GM23338 (cell line): ENCODE measurements around the gene RIC3. TPM values are rescaled to one million over a fixed set of nuclear protein-coding genes. Genes with fewer than 3 reads are reported as not detected.

ENCODE experiments used
- ATAC-seq: fragments of 200-7000 bp; cut with Tn5 transposase; 3 replicates; pipeline ENCODE4 v1.9.1; 2020
- DNase-seq: peaks from one replicate; pipeline ENCODE4 v3.0.0-alpha.2; 2015; ENCODE audit warnings: low spot score
- H2AFZ ChIP-seq: fragments of 200-600 bp; sonication (generic); 2 replicates; pipeline ENCODE4 v1.8.0; 2016; ENCODE audit warnings: antibody characterized with exemption, mild to moderate bottlenecking, moderate library complexity
- H3F3A ChIP-seq: fragments of 200-600 bp; sonication (generic); replicated peaks from 2 replicates; pipeline ENCODE4 v1.8.0; 2017; ENCODE audit warnings: antibody characterized with exemption, mixed run types, low read depth
- H3K27ac ChIP-seq: fragments of 200-600 bp; sonication (generic); 2 replicates; pipeline ENCODE4 v1.6.1; 2016; ENCODE audit warnings: low read depth
- H3K27me3 ChIP-seq: fragments of 200-600 bp; sonication (generic); 2 replicates; pipeline ENCODE4 v1.8.0; 2016; ENCODE audit warnings: mild to moderate bottlenecking, mixed run types, moderate library complexity; ENCODE audit not compliant: insufficient read depth
- H3K36me3 ChIP-seq: fragments of 200-600 bp; sonication (generic); 2 replicates; pipeline ENCODE4 v1.8.0; 2016; ENCODE audit warnings: mild to moderate bottlenecking; ENCODE audit not compliant: insufficient read depth
- H3K4me1 ChIP-seq: fragments of 200-600 bp; sonication (generic); 2 replicates; pipeline ENCODE4 v1.8.0; 2016; ENCODE audit warnings: mild to moderate bottlenecking, moderate library complexity; ENCODE audit not compliant: insufficient read depth
- H3K4me2 ChIP-seq: fragments of 200-600 bp; sonication (generic); 2 replicates; pipeline ENCODE4 v1.7.1; 2017; ENCODE audit warnings: mixed run types
- H3K4me3 ChIP-seq: fragments of 200-600 bp; sonication (generic); 2 replicates; pipeline ENCODE4 v1.6.1; 2016; ENCODE audit warnings: mixed run types
- H3K79me2 ChIP-seq: fragments of 200-600 bp; sonication (generic); replicated peaks from 2 replicates; pipeline ENCODE4 v1.8.0; 2017; ENCODE audit warnings: mild to moderate bottlenecking; ENCODE audit not compliant: insufficient read depth
- H3K9me2 ChIP-seq: fragments of 200-600 bp; sonication (generic); 2 replicates; pipeline ENCODE4 v1.8.0; 2017; ENCODE audit not compliant: insufficient read depth
- H4K20me1 ChIP-seq: fragments of 200-600 bp; sonication (generic); replicated peaks from 2 replicates; pipeline ENCODE4 v1.8.0; 2017; ENCODE audit warnings: mild to moderate bottlenecking; ENCODE audit not compliant: insufficient read depth
- H3K27ac Mint-ChIP-seq: 2 replicates; pipeline ENCODE4 v1.8.0; 2020; ENCODE audit warnings: inconsistent platforms, mild to moderate bottlenecking, moderate library complexity, mixed read lengths
- H3K27me3 Mint-ChIP-seq: 3 replicates; pipeline ENCODE4 v1.8.0; 2022; ENCODE audit warnings: low read depth, mild to moderate bottlenecking, moderate library complexity, mixed read lengths, inconsistent platforms; ENCODE audit not compliant: insufficient read depth, poor library complexity
- H3K36me3 Mint-ChIP-seq: 3 replicates; pipeline ENCODE4 v1.8.0; 2021; ENCODE audit warnings: low read depth, mild to moderate bottlenecking, inconsistent platforms, moderate library complexity, mixed read lengths
- H3K4me1 Mint-ChIP-seq: 3 replicates; pipeline ENCODE4 v1.8.0; 2020; ENCODE audit warnings: mild to moderate bottlenecking, inconsistent platforms, mixed read lengths
- H3K4me3 Mint-ChIP-seq: 3 replicates; pipeline ENCODE4 v1.8.0; 2021; ENCODE audit warnings: moderate library complexity, mild to moderate bottlenecking, inconsistent platforms, mixed read lengths
- H3K9me3 Mint-ChIP-seq: 3 replicates; pipeline ENCODE4 v1.8.0; 2020; ENCODE audit warnings: moderate library complexity, mild to moderate bottlenecking, inconsistent platforms, mixed read lengths
- CREB1 ChIP-seq: fragments of 250-450 bp; sonication (Bioruptor Pico); IDR thresholded peaks from 2 replicates; pipeline ENCODE4 v1.5.0; 2020; ENCODE audit warnings: low read depth, mild to moderate bottlenecking, moderate library complexity
- ETS1 ChIP-seq: IDR thresholded peaks from 2 replicates; pipeline ENCODE4 v1.6.1; 2016; ENCODE audit warnings: antibody characterized with exemption
- EZH2 ChIP-seq: fragments of 200-600 bp; sonication (generic); IDR thresholded peaks from one replicate; pipeline ENCODE4 v1.8.0; 2017; ENCODE audit warnings: antibody characterized with exemption, mild to moderate bottlenecking, low read depth; ENCODE audit not compliant: unreplicated experiment
- JUNB ChIP-seq: IDR thresholded peaks from one replicate; pipeline ENCODE4 v1.6.1; 2016; ENCODE audit warnings: antibody characterized with exemption; ENCODE audit not compliant: unreplicated experiment
- NANOG ChIP-seq: IDR thresholded peaks from 2 replicates; pipeline ENCODE4 v1.6.1; 2016; ENCODE audit warnings: antibody characterized with exemption, borderline replicate concordance
- POLR2AphosphoS5 ChIP-seq: IDR thresholded peaks from 2 replicates; pipeline ENCODE4 v1.6.1; 2016; ENCODE audit warnings: antibody characterized with exemption, low read depth
- STAT1 ChIP-seq: IDR thresholded peaks from one replicate; pipeline ENCODE4 v1.6.1; 2016; ENCODE audit warnings: antibody characterized with exemption; ENCODE audit not compliant: unreplicated experiment
- ZNF114 ChIP-seq: fragments of 250-450 bp; sonication (Bioruptor Pico); IDR thresholded peaks from 2 replicates; pipeline ENCODE4 v1.5.0; 2020; ENCODE audit warnings: mild to moderate bottlenecking, moderate library complexity
- polyA plus RNA-seq: library from polyadenylated mRNA; unstranded; fragments of >200 nt; fragmentation: Nextera tagmentation; extraction: Ambion mirVana; gene quantifications from 2 replicates; pipeline ENCODE4 v1.2.1, GENCODE V29; 2016
- total RNA-seq: library from RNA; depleted of rRNA; stranded (reverse); fragments of >200 nt; shearing (Covaris generic); gene quantifications from 2 replicates; pipeline ENCODE4 v1.2.3, GENCODE V29; 2014
- TF ChIP-seq, protein P1 (sequence below): fragments of 250-450 bp; sonication (Bioruptor Pico); IDR thresholded peaks from 2 replicates; pipeline ENCODE4 v1.5.0; 2020; ENCODE audit warnings: mild to moderate bottlenecking, moderate library complexity

The RIC3 gene
- total and polyA plus RNA-seq, 2 experiments from 2014 or later, result 17.8 to 21.3 TPM

GRCh38 chr11:8102965-8103364, 65.9 kb downstream of the RIC3 start:
- Histone ChIP-seq H3K27me3 (no peaks in the 10 kb centered on the region), H3K27ac (no peak overlapping the region), H3K4me3 (no peak overlapping the region), H3K79me2 (no peaks in the 10 kb centered on the region), H3K4me2 (no peak overlapping the region), H3K4me1 (no peaks in the 10 kb centered on the region), H3K36me3 (peaks cover 12% of the 10 kb centered on the region; the same call in 1 of the 2 replicates), H4K20me1 (peaks cover 4% of the 10 kb centered on the region; the same call in 1 of the 2 replicates), H3F3A (no peaks in the 10 kb centered on the region), H2AFZ (no peak overlapping the region), H3K9me2 (no peaks in the 10 kb centered on the region)
- Mint-ChIP-seq H3K4me1 (no peaks in the 10 kb centered on the region), H3K4me3 (no peak overlapping the region), H3K36me3 (peaks cover 29% of the 10 kb centered on the region), H3K27ac (no peak overlapping the region), H3K27me3 (no peaks in the 10 kb centered on the region), H3K9me3 (no peaks in the 10 kb centered on the region)
- no peak for ATAC-seq
- no peak for DNase-seq
- TF ChIP-seq, protein P1, sequence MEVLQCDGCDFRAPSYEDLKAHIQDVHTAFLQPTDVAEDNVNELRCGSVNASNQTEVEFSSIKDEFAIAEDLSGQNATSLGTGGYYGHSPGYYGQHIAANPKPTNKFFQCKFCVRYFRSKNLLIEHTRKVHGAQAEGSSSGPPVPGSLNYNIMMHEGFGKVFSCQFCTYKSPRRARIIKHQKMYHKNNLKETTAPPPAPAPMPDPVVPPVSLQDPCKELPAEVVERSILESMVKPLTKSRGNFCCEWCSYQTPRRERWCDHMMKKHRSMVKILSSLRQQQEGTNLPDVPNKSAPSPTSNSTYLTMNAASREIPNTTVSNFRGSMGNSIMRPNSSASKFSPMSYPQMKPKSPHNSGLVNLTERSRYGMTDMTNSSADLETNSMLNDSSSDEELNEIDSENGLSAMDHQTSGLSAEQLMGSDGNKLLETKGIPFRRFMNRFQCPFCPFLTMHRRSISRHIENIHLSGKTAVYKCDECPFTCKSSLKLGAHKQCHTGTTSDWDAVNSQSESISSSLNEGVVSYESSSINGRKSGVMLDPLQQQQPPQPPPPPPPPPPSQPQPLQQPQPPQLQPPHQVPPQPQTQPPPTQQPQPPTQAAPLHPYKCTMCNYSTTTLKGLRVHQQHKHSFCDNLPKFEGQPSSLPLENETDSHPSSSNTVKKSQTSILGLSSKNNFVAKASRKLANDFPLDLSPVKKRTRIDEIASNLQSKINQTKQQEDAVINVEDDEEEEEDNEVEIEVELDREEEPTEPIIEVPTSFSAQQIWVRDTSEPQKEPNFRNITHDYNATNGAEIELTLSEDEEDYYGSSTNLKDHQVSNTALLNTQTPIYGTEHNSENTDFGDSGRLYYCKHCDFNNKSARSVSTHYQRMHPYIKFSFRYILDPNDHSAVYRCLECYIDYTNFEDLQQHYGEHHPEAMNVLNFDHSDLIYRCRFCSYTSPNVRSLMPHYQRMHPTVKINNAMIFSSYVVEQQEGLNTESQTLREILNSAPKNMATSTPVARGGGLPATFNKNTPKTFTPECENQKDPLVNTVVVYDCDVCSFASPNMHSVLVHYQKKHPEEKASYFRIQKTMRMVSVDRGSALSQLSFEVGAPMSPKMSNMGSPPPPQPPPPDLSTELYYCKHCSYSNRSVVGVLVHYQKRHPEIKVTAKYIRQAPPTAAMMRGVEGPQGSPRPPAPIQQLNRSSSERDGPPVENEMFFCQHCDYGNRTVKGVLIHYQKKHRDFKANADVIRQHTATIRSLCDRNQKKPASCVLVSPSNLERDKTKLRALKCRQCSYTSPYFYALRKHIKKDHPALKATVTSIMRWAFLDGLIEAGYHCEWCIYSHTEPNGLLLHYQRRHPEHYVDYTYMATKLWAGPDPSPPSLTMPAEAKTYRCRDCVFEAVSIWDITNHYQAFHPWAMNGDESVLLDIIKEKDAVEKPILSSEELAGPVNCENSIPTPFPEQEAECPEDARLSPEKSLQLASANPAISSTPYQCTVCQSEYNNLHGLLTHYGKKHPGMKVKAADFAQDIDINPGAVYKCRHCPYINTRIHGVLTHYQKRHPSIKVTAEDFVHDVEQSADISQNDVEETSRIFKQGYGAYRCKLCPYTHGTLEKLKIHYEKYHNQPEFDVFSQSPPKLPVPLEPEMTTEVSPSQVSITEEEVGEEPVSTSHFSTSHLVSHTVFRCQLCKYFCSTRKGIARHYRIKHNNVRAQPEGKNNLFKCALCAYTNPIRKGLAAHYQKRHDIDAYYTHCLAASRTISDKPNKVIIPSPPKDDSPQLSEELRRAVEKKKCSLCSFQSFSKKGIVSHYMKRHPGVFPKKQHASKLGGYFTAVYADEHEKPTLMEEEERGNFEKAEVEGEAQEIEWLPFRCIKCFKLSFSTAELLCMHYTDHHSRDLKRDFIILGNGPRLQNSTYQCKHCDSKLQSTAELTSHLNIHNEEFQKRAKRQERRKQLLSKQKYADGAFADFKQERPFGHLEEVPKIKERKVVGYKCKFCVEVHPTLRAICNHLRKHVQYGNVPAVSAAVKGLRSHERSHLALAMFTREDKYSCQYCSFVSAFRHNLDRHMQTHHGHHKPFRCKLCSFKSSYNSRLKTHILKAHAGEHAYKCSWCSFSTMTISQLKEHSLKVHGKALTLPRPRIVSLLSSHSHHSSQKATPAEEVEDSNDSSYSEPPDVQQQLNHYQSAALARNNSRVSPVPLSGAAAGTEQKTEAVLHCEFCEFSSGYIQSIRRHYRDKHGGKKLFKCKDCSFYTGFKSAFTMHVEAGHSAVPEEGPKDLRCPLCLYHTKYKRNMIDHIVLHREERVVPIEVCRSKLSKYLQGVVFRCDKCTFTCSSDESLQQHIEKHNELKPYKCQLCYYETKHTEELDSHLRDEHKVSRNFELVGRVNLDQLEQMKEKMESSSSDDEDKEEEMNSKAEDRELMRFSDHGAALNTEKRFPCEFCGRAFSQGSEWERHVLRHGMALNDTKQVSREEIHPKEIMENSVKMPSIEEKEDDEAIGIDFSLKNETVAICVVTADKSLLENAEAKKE (CRISPR knock-in tag), result no peak
- TF ChIP-seq ZNF114 (CRISPR knock-in tag) (no peak), CREB1 (no peak), NANOG (no peak), ETS1 (no peak), EZH2 (no peak), POLR2AphosphoS5 (no peak), JUNB (no peak), STAT1 (no peak)
